Spleen (tissue), 7 donors: Measurements from ENCODE around the gene CST11.

Experiments
- CTCF ChIP-seq, 11 experiments: fragments of 200-600 bp in 7 of 11; fragments of 450-650 bp in 4 of 11; sonication (generic) in 4 of 11; IDR thresholded peaks in 8 of 11; conservative IDR thresholded peaks in 3 of 11; 1 replicate in 7 of 11; 2 replicates in 4 of 11; pipeline versions ENCODE4 v1.4.0 to v1.8.0; 2016 to 2021; ENCODE audit warnings: antibody characterized with exemption in 11 of 11, inconsistent platforms in 4 of 11, mild to moderate bottlenecking in 1 of 11
- POLR2AphosphoS5 ChIP-seq, 3 donors: sonication (generic); formaldehyde crosslinking; IDR thresholded peaks; one replicate each; pipeline ENCODE4 v1.5.1; 2017; ENCODE audit warnings: antibody characterized with exemption in 3 of 3
- donor health status: DM: no; HTN: no; CAD: no; lungs with moderate emphysema.
- donor health status: DM: no; HTN: no; CAD: no.
- donor health status: DM: no; HTN: no; CAD: no.

GRCh38 chr20:23454816-23455215, 2.1 kb upstream of the CST11 start:
- TF ChIP-seq CTCF (IDR thresholded peaks at IDR 0.05 in 8 of 11, conservative IDR thresholded peaks at IDR 0.05 in 3 of 11) (no peak), POLR2AphosphoS5 (IDR thresholded peaks at IDR 0.05) (no peak)
